Inflammatory macrophage treated with lipopolysaccharide for 4 hours (primary cell): ENCODE data around the gene BMP8A.

Experiments
- DNase-seq: peaks from one replicate; pipeline ENCODE4 v3.0.0-alpha.2; 2020

Gene BMP8A

GRCh38 chr1:39573736-39574624 lies 82.5 kb downstream of the BMP8A start:
- peak; percentile 27 for DNase-seq

GRCh38 chr1:39574646-39575045 lies 83.2 kb downstream of the BMP8A start:
- no peak for DNase-seq
